Stimulated activated CD4-positive, alpha-beta T cell treated with anti-CD3 and anti-CD28 coated beads, Interleukin-12 subunit alpha, Interleukin-12 subunit beta, amount 100 ng/mL, for 4 hours (primary cell): ENCODE results near the gene COL23A1.
A peak's percentile ranks its signal among the peaks of the same experiment; 100 is the strongest.
"Not testable (repeated sequence)": the region's sequence is repeated elsewhere in the genome, so short reads cannot be mapped to it uniquely, and the experiment has no call there.

Source experiments
- DNase-seq: peaks from one replicate; pipeline ENCODE4 v3.0.0-alpha.2; 2020

Gene COL23A1

GRCh38 chr5:178499352-178499751 lies 90.8 kb downstream of the COL23A1 start:
- DNase-seq: no peak

DNA sequence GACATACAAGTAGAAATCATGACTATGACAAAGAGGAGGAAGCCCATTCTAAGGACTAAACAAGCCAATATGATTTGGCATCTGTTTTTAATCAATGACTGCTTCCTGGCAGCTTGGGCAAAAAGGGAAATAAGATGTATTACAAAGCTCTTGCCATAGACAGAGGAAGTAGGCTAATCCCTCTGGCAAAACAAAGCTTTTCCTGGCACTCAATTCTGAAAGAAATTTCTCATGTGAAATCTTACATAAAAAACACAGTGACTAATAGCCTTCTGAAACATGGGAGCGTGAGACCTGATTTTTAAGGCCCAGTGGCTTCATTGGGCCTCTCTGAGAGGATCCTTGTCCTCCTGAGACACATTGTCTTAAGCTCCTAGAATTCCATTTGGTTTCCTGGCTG lies 93.6 kb downstream of the COL23A1 start:
- DNase-seq: no peak

GRCh38 chr5:178496214-178496613 lies 94.0 kb downstream of the COL23A1 start:
- no peak for DNase-seq

DNA sequence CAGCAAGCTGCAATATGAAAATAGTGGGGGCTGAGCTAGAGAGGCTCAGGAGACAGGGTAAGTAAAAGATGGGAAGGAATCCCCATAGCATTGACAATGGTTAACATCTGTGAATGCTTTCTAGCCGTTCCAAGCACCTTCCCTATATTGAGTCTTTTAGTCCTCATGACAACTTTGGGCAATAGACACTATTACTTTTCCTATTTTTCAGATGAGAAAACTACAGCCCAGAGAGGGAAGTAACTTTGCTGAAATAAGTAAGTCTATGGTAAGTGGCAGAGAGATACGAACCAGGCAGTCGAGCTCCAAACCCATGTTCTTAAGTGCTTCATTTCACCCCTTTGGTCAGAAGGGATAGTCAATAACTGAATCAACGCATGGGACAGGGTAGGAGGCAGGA lies 94.5 kb downstream of the COL23A1 start:
- DNase-seq: no peak

- no peak for DNase-seq
Measured at GRCh38 chr5:178492278-178492677, 97.9 kb downstream of the COL23A1 start.

- DNase-seq: no peak
Measured at GRCh38 chr5:178490935-178491652, 99.1 kb downstream of the COL23A1 start.

GRCh38 chr5:178489271-178489976 lies 100.8 kb downstream of the COL23A1 start:
- no peak for DNase-seq

DNA sequence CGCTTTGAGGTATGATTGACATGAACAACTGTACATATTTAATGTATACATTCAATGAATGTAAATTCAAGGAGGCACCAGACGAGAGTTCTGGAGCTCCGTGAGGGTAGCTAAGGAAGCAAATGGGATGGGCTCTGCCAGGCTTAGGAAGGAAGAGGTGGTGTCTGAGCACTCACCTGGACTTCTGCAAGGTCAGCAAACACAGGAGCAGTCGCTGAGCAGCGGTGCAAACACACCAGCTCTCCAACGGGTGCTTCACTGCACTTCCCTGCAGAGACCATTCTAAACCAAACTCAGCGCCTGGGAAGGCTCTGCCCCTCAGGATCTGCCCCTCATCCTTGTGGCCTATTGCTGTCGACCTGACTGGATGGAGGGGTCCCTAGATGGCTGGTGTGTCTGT lies 101.5 kb downstream of the COL23A1 start:
- no peak for DNase-seq

- no peak for DNase-seq
Measured at GRCh38 chr5:178487911-178488600, 102.1 kb downstream of the COL23A1 start.

GRCh38 chr5:178486878-178487512 lies 103.2 kb downstream of the COL23A1 start:
- DNase-seq: not testable (repeated sequence)

- no peak for DNase-seq
Measured at GRCh38 chr5:178486239-178486641, 104.0 kb downstream of the COL23A1 start.

DNA sequence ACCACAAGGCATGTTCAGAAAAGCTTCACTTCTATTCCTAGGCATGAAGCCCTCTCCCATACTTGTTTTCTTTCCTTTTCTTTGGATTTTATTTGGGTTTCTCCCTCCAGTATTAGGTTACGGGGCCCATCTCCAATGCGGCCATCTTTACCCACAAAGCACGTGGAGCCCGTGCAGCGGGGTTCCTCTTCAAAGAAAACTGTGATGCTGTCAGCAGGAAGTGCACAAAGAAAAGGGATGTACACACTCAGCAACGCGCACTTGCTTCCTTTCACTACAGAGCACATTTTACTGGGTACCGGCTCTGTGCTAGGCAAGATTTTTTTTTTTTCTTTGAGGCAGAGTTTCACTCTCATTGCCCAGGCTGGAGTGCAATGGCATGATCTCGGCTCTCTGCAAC lies 106.6 kb downstream of the COL23A1 start:
- peak; percentile 33 for DNase-seq

DNA sequence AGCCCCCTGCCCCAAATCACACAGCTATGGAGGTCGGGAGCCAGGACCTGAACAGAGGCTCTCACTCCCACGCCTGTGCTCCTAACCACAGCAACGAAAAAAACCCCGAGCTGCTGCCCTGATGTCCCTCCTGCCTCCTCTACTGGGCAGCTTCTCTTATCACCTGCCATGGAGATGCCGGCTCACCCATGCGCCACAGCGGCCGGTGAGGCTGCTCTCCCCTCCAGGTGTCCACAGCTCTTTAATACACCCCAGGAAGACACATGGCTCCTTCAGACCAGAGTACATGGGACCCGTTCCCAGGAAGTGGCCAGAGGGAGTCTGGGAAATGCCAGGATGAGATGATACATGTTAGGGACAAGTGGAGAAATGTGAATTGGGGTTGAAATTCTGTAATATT lies 110.9 kb downstream of the COL23A1 start:
- DNase-seq: no peak

DNA sequence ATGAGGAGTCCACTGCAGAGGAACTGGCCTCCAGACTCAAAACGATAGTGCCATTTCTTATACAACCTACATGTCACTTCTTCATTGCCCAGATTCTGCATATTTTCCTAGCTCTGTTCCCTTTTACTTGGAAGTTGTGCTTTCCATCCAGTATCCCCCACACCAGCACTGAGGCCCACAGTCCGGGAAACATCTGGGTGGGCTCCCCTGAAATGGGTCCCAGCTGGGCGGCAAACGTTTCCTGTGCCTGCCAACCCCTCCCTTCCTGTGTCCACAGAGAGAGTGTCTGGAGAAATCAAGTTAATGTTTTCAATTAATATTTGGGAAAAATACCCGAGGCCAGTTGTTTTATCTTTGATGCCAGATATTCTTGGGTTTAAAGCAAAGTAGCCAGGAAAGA lies 111.8 kb downstream of the COL23A1 start:
- DNase-seq: no peak

DNA sequence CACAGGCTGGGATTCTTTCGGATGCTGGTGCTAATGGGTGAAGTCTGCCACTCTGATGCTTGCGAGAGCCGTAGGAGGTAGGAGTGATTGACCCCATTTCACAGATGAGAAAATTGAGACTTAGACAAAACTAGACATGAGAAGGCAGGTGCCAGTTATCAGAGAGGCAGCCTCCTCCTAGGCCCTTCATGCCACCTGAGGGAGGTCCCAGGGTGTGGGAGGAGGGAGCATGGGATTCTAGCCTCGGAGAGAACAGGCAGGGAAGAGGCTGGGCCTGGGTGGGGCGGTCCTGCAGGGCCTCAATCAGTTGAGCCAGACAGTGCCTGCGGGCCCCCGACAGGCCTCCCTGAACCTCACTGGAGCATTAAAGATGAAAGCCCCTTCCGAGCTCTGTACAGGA lies 112.4 kb downstream of the COL23A1 start:
- DNase-seq: no peak

DNA sequence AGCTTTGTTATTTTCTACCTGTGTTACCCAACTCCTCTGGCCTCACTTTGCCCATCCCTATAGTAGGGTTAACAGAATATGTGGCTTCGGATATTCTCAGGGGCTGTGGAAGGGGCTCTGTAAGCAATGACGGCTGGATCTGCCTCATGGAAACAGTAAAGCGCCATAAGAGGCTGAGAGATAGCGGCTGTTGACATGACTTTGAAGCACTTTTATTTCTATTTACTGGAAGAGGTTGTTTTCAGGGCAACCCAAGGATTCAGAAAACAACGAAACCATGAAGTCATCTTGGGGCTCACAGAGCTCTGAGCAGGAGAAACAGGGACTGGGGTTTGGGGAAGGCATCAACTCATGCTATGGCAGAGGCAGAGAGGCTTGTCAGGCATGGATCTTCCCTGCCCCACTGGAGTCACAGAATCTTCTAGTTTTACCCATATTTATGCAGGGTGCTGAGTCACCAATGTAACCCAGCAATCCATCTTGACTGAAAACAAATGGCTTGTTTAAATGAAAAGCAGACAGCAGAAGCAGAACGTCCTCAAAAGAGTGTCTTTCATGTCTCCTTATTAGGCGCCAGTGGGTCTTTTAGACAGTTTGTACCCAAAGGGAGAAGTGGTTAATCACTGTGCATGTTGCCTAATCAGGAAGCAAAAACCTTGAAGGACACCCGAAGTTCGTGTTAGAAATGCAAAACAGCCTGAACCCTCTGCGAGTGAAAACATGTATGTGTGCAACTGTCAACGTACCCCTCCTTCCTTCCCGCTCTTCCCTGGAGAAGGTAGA lies 113.0 kb downstream of the COL23A1 start:
- DNase-seq: no peak

- no peak for DNase-seq
Measured at GRCh38 chr5:178476531-178476930, 113.7 kb downstream of the COL23A1 start.

DNA sequence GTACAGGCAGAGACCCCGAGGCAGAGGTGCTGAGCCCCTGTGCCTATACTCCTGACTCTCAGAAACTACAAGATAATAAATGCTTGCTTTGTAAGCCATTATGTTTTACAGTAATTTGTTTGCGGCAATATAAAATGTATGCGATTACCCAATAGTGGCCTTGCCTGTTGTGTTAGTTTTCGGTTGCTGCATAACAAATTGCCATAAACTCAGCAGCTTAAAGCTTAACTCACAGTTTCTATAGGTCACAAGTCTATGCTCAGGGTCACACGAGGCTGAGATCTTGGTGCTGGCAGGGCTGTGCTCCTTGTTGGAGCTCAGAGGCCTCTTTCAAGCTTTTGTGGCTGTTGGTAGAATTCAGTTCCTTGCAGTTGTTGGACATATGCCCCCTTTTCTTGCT lies 114.8 kb downstream of the COL23A1 start:
- DNase-seq: no peak

GRCh38 chr5:178474562-178475184 lies 115.5 kb downstream of the COL23A1 start:
- DNase-seq: no peak

GRCh38 chr5:178473854-178474253 lies 116.3 kb downstream of the COL23A1 start:
- DNase-seq: no peak

GRCh38 chr5:178472138-178472537 lies 118.1 kb downstream of the COL23A1 start:
- DNase-seq: no peak

- DNase-seq: no peak
Measured at GRCh38 chr5:178471711-178472110, 118.5 kb downstream of the COL23A1 start.

GRCh38 chr5:178470760-178471025 lies 119.5 kb downstream of the COL23A1 start:
- no peak for DNase-seq
